Choroid plexus epithelial cell (primary cell): Measurements from ENCODE around the gene MEFV.
"Not testable (repeated sequence)": the region's sequence is repeated elsewhere in the genome, so short reads cannot be mapped to it uniquely, and the experiment has no call there.

ENCODE experiments used
- DNase-seq: peaks from one replicate; pipeline ENCODE4 v3.0.0-alpha.2; 2010; ENCODE audit warnings: low read depth
- H3K4me3 ChIP-seq: 2 replicates; pipeline ENCODE4 v1.5.1; 2011; ENCODE audit warnings: low read depth, mild to moderate bottlenecking, control low read depth, low read length, moderate library complexity
- CTCF ChIP-seq: conservative IDR thresholded peaks from 2 replicates; pipeline ENCODE4 v1.5.1; 2011; ENCODE audit warnings: low read depth, mild to moderate bottlenecking, control low read depth, inconsistent platforms, low read length, moderate library complexity

Gene MEFV

GRCh38 chr16:3216263-3216640 is 40.2 kb downstream of the MEFV start:
- DNase-seq: no peak
- no peak for TF ChIP-seq CTCF
- no peak overlapping the region for H3K4me3 ChIP-seq

- H3K4me3 ChIP-seq: no peak overlapping the region
- no peak for TF ChIP-seq CTCF
- no peak for DNase-seq
These were observed 40.7 kb downstream of the MEFV start for GRCh38 chr16:3215601-3216262.

- no peak for DNase-seq
- no peak for TF ChIP-seq CTCF
- no peak overlapping the region for H3K4me3 ChIP-seq
These were observed 41.4 kb downstream of the MEFV start for GRCh38 chr16:3214904-3215600.

- H3K4me3 ChIP-seq: no peak overlapping the region
- TF ChIP-seq CTCF: no peak
- DNase-seq: no peak
These were observed 43.9 kb downstream of the MEFV start for GRCh38 chr16:3212567-3212966.

- no peak for DNase-seq
- no peak overlapping the region for H3K4me3 ChIP-seq
- no peak for TF ChIP-seq CTCF
These were observed 44.4 kb downstream of the MEFV start for GRCh38 chr16:3212006-3212405.

GRCh38 chr16:3207086-3207953 is 49.1 kb downstream of the MEFV start:
- no peak for DNase-seq
- H3K4me3 ChIP-seq: no peak overlapping the region
- no peak for TF ChIP-seq CTCF

- not testable (repeated sequence) for H3K4me3 ChIP-seq, DNase-seq
These were observed 50.5 kb downstream of the MEFV start for GRCh38 chr16:3205939-3206338.
